Hypothalamus (tissue), 51 donors: Measurements from ENCODE around the gene SMYD5.
A peak's percentile ranks its signal among the peaks of the same experiment; 100 is the strongest.

Experiments used
- DNase-seq, 51 donors: peaks; one replicate each; lab custom pipeline; 2025; lab: John Stamatoyannopoulos, UW

Gene SMYD5

DNA sequence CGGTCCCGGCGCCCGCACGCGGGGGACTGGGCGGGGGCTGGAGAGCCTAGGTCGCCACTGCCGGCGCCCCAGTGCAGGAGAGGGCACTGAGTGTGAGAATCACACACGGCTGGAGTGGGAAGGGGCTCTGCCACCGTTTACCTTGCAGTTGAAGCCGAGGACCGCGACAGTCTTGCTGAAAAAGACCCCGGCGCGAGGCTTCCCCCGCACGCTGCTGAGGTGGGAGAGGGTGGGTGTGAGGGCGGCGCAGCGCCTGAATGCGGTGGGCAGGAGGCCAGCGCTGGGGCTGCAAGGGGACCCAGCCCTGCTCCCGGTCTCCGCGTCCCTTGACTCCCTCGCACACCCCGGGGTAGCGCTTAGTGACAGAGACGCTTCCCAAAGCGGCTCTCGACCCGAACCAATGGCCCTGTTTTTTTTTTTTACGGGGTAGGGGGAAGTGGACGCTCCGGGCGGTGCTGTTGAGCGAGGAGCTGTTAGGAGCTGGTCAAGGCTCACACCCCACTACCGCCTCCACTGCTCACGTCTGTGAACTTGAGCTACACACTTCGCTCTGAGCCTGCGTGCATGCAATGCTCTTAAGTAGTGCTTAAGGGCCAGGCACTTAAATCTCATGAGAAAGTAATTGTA lies 10.9 kb upstream of the SMYD5 start:
- DNase-seq: no peak

DNA sequence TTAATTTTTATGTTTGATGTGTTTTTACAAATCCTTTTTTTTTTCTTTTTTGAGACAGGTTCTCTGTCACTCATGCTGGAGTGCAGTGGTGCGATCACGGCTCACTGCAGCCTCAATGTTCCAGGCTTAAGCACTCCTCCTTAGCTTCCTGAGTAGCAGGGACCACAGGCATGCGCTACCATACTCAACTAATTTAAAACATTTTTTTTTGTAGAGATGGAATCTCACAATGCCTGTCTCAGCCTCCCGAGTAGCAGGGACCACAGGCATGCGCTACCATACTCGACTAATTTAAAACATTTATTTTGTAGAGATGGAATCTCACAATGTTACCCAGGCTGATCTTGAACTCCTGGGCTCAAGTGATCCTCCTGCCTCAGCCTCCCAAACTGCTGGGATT lies 8.4 kb upstream of the SMYD5 start:
- DNase-seq: no peak

DNA sequence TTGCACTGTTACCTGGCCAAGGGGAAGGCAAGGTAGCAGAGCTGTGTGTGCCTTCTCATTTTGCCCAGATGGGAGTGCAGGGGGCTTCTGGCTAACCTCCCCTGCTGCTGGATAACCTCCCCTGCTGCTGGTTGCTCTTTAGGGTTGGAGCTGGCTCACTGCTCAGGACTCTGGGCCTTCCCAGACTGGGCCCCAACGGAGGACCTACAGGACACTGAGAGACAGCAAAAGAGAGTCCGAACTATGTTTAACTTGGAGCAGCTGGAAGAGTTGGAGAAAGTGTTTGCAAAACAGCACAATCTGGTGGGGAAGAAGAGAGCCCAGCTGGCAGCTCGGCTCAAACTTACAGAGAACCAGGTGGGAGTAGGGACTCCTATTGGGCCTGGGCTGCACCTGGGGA lies 5.8 kb upstream of the SMYD5 start:
- DNase-seq: no peak

DNA sequence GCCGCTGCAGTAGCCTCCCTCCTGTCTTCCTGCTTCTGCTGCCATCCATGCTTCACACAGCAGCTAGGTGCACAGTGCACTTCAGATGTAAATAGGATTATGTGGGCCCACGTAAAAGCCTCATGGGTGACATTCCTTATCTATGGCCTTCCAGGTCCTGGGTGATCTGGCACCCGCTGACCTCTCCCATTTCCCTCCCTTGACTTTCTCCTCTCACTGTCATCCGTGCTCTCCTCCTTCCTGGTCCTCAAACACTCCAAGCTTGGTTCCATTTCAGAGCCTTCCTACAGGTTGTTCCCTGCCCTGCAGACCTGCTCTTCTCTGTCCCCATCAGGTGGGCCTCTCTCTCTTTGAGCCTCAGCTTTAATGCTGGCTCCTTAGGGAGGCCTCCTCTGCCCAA lies 4.0 kb upstream of the SMYD5 start:
- DNase-seq: no peak

DNA sequence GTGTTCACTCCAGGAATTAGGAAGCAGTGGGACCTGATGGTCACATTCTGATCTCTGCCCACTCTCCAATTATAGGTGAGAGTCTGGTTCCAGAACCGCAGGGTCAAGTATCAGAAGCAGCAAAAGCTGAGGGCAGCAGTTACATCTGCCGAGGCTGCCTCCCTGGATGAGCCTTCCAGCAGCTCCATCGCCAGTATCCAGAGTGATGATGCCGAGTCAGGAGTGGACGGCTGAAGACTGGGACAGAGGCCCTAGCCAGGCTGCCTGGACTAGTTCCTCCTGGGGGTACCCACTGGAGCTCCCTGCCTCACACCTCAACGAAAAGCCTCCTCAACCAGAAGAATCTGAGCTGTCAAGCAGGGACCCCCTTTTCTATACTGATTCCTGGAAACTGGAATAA lies 3.3 kb upstream of the SMYD5 start:
- DNase-seq: no peak

DNA sequence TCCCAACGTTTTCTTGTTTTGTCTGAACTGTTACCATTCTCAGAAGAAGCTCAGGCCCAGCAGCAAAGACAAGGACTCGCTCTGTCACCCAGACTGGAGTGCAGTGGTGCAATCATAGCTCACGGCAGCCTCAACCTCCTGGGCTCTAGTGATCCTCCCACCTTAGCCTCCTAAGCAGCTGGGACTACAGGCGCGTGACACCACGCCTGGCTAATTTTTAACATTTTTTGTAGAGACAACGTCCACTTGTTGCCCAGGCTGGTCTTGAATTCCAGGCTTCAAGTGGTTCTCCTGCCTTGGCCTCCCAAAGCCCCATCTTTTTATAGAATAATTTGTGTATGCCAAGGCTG lies 2.0 kb upstream of the SMYD5 start:
- no peak for DNase-seq

DNA sequence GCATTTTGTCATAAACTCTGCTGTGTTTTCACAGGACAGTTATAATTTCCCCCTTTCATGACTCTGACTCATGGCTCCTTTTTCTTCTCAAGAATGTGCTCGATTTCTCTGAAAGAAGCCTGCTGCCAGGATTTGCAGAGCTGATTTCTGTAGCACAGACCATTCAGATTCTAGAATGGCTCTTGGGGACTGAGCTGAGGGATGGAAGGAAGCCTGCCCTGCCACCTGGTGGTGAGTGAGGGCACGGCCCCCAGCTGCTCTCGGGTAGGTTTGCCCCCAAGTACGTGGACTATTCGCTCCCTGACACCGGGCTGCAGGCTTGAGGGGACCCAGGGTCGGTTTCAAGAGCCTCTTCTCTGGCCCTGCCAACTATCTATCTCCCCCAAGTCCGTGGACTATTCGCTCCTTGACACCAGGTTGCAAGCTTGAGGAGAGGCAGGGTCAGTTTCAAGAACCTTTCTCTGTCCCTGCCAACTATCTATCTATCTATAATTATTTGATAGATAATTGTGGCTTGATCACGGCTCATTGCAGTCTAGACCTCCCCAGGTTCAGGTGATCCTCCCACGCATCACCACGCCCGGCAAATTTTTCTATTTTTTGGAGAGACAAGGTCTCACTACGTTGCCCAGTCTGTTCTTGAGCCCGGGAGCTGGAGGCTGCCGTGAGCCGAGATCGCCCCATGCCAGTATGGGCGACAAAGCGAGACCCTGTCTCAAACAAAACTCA lies 1.4 kb upstream of the SMYD5 start:
- DNase-seq: peak in 43 of 51 donors; percentile 2 to 68 (median 40)

DNA sequence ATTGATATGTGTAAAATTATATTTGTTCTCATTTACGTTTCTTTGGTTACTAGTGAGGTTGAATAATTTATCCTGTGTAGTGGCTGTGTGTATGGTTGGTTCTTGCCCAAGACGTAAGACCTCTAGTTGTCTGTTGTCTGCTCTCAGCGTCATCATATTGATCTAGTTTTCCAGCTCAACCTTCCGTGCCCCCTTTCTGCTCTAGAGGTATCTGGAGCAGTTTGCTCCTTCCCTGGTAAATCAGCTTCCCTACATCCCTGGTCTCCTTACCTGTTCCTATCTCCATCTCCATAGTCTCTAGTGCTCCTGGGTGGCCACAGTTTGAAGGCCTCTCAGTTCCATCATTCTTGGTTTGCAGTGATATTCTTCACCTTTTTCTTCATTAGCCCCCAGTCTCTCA lies 1.2 kb downstream of the SMYD5 start:
- no peak for DNase-seq

DNA sequence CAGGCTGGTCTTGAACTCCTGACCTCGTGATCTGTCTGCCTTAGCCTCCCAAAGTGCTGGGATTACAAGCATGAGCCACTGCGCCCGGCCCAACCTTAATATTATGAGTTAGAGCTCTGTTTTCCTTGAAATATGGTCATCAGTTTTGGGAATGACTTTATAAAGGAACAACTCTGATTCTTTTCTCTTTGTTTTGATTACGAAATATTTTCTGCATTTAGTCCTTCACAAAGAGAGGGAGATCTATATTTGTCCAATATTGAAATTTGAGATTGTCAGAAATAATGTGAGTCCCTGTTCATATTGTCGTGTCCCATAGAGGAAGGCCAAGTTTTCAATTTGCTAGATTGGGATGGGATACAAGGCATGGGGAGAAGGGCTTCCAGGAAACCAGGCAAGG lies 3.1 kb downstream of the SMYD5 start:
- no peak for DNase-seq

DNA sequence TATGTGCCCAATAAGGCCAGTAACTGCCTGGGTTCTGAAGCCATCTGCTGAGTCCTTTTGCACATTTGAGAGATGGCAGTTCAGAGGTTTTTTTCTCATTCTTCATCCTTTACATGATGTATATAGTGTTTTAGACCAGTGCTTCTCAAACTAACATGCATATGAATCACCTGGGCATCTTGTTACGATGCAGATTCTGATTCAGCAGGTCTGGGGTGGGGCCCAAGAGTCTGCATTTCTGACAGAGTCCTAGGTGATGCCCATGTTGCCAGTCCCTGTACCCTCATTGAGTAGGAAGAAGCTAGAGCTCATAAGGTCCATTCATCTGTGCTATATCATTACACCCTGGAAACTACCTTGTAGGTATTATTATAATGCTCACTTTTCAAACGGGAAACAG lies 3.8 kb downstream of the SMYD5 start:
- no peak for DNase-seq

DNA sequence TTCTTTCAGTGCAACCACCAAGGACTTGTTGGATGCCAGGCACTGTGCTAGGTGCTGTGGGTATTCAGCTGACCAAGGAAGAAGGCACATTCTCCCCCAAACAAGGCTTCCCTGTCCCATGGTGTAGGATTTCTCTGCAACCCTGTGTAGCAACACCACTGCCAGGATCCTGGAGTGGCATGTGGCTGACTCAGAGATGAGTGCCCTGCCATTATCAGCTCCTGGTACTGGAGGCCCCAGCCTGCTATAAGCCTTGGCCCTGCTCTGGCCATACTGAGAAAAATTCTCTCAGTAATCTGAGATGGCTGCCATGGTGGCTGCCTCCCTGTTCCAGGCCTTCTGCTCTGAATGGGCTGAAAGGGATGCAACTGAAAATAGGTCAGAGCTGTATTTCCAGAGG lies 4.3 kb downstream of the SMYD5 start:
- DNase-seq: no peak

DNA sequence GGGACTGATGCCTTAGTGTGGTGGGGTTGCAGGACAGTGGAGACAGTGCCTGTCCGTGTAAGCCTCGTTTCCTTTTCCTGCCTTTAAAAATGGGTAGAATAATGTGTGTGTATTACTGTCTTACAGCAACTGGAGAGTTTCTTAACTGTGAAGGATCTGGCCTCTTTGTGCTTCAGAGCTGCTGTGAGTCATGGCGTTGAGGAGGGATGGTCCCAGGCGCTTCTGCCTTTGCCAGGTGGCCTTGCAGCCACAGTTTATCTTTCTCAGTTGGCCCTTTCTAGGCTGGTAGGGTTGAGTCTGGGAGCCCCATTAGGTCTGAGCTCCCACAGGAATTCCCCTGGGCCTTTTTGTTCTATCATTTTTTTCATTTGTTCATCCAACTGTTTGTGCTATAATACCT lies 9.8 kb downstream of the SMYD5 start:
- DNase-seq: no peak

DNA sequence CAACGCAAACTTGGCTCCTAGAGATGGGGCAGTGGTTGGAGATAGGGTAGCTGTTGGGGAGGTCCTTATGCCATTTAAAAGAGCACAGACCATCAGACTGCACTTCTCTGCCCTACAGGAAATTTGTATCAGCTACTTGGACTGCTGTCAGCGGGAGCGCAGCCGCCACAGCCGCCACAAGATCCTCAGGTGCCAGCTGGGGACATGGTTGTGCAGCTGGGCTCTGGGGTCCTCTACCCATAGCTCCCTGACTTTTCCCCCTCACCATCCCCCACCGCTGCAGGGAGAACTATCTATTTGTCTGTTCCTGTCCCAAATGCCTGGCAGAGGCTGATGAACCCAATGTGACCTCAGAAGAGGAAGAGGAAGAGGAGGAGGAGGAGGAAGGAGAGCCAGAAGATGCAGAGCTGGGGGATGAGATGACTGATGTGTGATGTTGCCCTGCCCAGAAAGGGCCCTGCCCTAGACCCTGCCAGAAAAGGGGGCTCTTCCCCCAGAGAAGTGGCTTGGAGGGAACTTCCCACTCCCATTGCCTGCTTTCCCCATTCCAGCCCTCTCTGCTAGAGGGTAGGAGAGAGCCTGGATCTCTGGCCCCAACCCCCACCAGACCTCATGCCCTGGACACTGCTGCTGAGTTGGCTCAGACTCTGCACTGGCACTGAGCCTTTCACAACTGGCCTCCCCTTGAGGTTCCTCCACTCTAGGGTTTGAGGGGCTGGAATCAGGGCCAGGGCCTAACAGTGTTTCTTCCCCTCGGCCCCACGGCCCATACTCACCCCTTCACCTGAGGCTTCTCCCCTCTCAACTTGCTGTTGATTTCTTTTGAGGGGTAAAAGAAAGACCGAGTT lies 11.7 kb downstream of the SMYD5 start:
- DNase-seq: no peak

DNA sequence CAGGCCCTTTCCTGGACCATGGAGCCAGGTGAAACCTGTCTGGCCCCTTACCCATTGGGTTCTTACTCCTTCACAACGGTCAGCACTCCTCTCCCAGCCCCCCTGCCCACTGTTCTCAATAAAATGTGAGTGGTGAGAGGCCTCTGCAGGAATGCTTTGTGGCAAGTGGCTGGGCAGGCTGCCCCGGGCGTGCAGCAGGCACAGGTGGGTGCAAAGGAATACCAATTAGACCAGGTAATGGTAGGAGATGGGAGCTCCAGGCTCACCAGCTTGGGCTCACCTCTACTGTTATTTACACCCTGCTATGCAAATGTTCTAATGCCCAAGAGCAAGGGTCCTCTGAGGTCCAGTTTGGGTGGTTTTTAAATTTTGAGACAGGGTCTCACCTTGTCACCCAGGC lies 13.0 kb downstream of the SMYD5 start:
- DNase-seq: no peak

DNA sequence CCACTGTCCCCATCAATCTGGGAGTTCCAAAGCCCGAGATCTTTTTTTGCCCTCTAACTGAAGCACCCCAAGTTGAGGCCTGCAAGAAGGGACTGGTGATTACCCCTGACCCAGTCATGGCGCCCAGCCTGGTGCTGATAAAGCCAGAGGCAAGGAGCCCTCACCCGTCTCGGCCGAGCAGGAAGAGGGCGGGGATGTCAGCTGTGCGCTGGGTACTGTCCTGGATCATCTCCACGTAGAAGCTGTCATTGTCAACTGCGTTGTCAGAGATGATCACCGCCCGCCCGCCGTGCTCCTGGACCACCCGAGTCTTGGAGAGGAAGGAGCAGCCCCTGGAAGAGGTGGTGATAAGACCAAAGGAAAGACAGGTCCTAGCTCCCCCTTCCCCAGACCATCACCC lies 14.6 kb downstream of the SMYD5 start:
- DNase-seq: no peak

DNA sequence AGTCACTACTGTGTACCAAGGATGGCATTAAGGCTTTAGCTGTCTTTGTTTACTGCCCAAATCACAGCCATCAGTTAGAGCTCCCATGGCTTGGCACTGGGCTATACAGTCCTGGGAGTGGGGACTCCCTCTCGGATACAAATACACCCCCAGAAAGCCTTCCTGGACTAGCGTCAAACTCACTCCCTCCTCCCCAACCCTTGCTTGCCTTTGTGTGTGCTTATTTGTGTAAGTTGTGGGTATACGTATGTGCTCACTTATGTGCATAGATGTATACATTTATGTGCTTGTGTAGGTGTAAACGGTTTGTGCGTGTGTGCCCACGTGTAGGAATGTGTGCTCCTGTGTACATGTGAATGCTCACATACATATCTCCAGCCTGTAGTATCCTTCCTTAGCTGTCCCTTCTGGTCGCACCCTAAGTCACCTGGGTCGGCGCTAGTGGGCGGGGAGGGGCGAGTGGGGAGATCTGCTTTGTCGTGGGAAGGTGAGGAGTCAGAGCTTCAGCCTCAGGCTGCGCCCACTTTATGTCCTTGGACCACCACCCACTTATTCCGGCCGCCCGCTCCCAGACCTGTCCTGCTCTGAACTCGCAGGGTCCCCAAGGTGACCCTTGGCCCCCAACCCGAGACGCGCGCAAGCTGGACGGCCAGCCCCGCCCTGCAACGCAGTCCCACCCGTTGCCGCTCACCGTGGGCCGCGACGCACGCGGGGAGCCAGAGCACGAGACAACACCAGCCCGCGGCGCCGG lies 18.5 kb downstream of the SMYD5 start:
- DNase-seq: peak in 8 of 51 donors; percentile 29 to 61 (median 44)

DNA sequence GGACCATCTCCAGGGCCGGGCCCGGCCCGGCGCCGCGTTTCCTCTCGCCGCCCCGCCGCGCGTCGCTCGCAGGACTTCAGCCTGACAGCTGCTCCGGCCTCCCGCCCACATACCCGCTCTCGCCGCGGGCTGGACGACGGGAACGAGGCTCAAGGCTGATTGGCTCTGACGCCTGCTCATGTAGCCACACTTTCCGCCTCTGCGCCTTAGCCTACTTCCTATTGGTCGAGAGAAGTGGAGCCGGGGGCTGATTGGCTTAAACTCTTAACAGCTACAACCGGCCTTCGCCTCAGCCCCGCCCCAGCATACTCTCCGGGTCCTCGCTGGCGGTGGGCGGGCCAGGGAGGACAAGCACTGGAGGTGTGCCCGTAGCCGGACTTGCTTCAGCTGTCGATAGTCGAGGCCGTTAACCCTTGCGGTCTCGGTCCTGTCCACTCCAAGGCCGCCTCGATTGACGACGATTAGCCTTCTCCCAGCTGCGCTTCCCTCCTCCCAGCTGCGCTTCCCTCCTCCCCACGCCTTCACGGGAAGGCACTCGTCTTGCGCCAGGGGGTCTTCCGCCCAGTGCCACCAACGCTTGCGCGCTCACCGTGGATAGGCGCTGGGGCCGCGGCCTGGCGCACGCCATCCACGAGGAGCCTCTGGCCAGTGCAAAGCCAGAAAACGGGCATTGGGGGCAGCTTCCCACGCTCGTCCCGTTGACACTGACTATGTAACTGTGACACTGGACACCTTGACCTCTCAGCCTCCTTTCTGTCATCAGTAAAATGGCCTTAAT lies 19.3 kb downstream of the SMYD5 start, which contains the start of gene PRADC1:
PRADC1 (minus strand) TSS at position 86 of the 778 bp plus-strand sequence; CDS start at position 7, 79 bp downstream.
- peak; percentile 85 to 100 (median 99) for DNase-seq

DNA sequence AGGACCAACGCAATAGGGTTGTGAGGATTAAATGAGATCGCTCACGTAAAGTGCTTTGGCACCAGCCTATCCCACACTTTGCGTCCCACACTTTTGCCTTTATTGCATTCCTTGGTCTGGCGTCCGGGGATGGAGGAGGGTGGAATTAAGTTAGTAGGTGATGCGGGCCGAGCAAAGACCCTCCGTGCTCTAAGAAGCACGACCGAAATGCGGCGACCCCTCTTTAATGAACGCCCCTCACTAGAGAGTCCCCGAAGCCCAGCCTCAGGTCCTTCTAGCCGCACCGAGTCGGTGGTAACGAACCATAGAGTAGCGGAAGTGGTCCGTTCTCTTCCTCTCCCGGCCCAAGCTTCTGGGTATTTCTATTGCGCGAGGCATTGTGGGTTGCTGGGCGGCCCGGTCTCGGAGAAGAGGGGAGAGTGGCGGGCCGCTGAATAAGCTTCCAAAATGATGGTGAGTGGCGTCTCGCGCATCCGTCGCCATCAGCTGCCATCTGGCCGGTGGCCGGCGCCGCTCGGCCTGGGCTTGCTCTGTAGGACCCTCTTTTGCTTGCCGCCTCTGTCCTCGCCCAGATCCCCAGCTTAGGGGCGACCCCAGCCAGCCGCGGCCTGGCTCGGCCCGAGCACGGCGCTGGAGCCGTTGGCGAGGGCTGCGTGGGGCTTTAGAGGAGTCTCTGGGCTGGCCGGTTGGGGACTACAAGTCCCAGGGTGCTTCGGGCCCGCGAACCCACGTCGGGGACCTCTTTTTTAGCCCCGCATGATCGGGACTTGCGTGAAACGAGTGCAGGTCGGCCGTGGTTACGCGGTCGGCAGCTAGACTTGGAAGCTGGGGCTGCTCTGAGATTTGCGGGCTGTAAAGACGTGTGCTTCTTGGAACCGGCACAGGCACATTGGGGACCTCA lies 20.1 kb downstream of the SMYD5 start, which contains the start of gene CCT7:
CCT7 (plus strand) TSS at position 377 of the 901 bp plus-strand sequence; CDS start at position 448, 71 bp downstream.
- DNase-seq: peak; percentile 63 to 97 (median 90)
